Measurements from ENCODE around the gene ST14.
"Not testable (repeated sequence)": the region's sequence is repeated elsewhere in the genome, so short reads cannot be mapped to it uniquely, and the experiment has no call there.

The ST14 gene

DNA sequence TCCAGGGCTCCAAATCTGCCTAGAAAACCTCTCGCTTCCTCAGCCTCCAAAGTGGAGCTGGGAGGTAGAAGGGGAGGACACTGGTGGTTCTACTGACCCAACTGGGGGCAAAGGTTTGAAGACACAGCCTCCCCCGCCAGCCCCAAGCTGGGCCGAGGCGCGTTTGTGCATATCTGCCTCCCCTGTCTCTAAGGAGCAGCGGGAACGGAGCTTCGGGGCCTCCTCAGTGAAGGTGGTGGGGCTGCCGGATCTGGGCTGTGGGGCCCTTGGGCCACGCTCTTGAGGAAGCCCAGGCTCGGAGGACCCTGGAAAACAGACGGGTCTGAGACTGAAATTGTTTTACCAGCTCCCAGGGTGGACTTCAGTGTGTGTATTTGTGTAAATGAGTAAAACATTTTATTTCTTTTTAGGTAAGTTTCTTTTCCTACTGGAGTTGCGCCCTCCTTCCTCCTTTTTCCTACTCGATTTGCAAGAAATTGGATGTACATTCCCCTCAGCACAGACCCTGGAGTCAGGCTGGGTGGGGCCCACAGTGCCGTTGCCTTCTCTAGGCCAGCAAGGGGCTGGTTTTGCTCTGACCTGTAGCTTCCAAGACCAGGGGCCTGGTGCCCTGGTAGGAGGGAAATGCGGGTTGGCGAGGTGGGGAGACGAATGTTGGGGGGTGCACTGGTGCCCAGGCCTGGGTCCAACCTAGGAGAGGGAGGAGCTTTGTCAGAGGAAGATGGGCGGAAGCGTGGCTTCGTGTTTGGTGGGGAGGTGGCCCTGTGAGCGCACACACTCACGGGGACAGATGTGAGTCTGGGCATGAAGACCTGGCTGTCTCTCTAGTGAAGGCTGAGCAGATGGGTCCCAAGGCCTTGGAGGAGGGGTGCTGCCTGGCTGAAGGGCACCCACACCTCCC is 50.6 kb downstream of the ST14 start:
- no peak for DNase-seq

DNA sequence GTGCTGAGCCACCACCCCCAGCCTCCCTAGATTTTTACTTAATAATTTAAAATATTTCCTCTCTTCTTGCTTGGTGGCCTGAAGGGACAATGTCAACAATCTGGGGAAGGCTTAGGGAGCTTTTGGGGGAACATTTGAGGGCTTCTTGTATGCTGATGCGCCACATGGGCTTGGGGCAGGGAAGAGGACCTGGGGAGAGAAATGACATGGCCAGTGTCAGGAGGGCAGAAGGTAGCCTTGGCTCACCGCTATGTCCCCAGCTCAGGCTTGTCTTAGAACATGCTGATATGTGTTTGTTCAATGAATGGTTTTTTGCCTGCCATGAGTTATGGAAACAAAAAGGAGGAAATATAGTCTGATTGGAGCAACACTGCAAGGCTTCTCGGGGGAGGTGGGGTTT is 51.6 kb downstream of the ST14 start:
- no peak for DNase-seq

DNA sequence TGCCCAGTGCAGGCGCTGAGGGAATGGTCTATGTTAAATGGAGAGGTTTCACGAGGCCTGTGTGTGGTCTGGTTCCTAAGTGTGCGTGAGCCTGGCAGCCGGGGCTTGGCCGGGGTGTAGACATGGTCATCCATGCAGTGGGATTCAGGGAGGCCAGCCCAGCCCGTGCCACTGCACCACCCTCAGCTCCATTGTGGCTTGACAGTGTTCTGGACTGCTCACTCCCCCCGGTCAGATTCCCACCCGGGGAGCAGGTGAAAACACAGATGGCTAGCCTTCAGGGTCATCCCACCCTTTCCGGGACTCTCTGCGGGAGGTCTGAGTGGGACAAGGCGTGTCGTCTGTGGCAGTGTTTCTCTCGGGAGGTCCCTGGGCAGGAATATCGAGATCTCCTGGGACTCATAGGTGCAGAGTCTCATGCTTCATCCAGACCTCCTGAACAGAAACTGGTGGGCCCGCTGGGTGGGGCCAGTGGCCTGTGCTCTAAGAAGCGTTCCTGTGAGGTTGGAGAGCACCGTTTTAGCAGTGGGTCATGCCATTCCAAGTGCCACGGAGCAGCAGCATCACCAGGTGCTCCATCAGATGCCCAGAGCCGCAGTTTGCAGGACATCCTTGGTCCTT is 52.3 kb downstream of the ST14 start:
- DNase-seq = no peak

DNA sequence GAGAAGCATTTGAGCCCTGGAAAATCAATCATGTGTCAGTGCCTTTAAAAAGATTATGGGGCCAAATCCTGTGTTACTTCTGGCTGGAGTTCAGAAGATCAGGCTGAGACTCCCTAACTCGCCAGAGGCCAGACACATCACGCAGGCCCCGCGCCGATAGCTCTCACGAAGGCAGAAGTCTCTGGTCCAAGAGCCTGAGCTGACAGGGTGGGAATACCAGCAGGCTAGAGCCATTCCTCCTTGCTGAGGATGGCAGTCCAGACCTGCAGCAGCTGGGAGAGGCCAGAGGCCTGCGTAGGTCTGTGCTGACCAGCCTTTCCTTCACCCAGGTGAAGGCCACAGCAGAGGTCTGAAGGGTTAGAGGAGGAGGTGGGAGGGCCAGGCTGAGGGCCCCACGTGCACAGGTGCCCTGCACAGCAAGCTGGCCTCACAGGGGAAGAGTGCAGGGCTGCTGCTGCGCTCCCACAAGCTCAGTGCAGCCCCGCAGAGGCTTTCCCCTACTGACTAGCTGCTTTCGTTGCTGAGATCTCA is 52.9 kb downstream of the ST14 start:
- DNase-seq = no peak

DNA sequence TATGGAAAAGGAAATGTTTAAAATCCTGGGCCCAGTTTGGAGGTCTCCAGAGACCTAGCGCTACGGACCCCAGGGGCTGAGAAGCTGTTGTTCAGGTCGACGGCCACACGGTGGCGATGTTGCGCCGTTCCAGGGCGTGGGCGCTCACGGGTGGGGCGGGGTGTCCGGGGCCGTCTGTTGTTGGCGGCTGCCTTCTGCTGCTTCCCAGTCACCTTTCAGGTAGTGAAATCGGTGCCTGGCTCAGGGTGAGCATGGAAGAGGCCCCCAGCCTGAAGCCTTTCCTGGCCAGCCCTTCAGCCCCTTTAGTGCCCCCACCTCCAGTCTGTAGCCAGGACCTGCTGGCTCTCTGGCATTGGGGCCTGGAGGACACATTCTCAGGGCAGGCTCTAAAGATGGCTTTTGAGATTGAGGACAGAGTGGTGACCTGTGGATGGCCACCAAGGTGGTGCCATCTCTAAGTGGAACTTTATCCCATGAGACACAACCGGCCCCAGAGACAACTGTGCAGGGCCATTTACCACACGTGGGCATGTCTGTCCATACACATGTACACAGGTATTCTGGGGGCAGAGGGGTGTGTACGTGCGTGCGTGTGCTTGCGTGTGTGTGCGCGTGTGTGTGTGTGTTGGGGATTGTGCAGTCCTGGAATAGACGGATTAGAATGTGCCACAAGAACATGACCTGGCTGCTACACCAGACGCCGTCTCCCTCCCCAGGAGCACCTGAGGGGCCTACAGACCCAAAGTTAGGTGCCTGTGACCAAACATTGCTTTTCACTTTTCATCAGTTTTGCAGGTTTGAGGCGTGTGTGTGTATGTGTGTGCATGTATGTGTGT is 53.8 kb downstream of the ST14 start:
- DNase-seq = peak in 1 of 2 experiments; percentile 18

DNA sequence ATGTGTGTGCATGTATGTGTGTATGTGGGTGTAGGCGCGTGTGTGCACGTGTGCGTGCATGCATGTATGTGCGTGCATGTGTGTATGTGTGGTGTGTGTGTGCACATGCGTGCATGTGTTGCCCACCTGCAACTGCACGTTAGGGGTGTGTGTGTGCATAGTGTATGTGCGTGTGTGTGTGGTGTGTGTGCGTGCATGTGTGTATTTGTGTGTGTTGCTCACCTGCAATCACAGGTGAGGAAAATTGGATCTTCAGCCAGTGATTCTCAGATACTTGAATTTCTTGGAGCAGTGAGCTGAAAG is 54.3 kb downstream of the ST14 start:
- DNase-seq = no peak

DNA sequence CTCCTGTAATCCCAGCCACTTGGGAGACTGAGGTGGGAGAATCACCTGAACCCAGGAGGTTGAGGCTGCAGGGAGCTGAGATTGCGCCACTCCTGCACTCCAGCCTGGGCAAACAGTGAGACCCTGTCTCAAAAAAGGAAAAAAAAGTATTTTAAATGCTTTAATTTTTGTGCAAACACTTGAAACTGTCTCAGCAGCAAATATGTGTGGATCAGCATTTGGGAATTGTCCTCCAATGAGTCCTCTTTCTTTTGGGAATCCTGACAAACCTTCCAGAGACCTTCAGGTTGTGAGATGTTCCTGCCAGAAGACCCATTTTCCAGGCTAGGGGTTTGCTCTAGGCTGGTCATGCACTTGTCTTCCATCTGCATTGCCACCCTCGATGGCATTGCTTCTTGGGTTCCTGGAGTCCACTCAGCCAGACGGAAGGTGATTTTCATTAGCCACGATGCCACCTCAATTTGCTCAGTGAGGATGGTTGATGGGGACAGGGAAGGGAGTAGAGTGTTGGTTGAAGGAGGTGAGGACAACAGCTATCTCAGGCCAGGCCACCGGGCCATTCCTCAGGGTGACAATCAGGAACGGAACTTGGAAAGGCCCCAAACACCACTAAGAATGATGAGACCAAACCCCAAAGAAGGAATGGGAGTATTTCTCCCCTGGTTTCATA is 55.4 kb downstream of the ST14 start:
- no peak for DNase-seq

DNA sequence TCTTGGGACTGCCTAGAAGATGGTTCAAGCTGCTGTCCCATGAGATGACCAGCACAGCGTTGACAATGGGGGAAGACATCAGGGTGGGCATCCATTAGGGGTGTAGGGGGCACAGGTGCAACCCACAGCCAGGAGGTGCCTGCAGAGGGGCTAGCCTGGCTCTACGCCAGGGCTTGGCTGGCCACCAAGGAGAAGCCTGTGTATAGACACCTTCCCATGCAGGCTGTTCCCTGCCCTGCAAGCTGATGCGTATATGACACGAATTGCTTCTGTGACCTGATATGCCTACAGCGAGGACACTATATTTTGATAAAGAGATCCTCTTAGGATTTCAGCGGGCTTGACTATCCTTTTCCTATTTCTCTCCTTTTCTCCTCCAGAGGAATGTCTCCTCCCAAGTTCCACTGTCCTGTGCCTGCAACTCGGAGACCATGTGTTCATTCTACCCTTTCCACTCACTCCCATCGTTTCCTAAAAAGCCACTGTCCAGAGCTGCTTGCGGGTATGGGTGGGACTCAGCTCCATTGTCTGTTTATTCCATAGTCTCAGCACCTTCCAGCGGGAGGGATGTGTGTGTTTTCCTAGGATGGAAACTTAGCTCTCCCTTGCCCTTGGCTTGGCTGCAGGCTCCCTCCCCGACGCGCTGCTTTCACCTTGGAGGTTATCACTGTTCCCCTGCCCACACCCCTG is 56.1 kb downstream of the ST14 start:
- no peak for DNase-seq

DNA sequence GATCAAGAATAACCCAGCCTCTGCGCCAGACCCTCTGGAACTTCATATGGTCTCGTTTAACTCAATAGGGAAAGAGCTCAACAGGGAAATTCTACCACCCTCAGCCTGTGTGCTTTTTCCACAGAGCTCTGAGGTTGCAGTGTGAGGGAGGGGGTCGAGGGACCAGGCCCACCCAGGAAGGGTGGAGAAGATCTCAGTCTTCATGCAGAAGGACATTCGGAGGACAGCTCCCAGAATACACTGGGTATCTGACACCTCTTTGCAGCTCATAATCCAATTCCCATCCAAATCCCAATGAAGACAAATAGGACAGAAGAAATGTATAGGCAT is 56.6 kb downstream of the ST14 start:
- no peak for DNase-seq

DNA sequence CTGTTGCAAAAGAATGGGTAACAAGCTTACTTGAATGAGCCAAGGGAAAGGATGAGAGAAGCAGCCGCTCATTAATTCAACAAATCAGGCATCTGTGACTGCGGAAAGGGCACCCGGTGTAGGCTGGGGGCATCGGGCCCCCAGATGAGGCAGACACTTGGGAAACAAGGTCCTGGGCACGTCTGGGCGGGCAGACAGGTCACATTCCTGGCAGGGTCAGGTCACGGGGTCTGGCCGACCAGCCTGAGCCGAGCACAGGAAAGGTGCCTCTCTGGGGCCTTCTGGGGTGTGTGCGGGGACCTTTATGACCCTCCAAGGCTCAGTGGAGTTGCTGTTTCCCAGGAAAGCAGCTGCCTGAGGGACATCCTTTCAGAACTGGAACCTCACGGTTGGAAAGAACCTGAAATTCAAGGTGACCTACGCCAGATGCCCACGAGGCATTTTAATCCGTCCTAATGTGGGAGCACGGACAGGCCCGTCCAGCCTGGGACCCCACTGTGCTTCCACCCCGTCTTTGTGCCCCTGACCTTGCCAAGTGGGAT is 57.1 kb downstream of the ST14 start:
- no peak for DNase-seq

DNA sequence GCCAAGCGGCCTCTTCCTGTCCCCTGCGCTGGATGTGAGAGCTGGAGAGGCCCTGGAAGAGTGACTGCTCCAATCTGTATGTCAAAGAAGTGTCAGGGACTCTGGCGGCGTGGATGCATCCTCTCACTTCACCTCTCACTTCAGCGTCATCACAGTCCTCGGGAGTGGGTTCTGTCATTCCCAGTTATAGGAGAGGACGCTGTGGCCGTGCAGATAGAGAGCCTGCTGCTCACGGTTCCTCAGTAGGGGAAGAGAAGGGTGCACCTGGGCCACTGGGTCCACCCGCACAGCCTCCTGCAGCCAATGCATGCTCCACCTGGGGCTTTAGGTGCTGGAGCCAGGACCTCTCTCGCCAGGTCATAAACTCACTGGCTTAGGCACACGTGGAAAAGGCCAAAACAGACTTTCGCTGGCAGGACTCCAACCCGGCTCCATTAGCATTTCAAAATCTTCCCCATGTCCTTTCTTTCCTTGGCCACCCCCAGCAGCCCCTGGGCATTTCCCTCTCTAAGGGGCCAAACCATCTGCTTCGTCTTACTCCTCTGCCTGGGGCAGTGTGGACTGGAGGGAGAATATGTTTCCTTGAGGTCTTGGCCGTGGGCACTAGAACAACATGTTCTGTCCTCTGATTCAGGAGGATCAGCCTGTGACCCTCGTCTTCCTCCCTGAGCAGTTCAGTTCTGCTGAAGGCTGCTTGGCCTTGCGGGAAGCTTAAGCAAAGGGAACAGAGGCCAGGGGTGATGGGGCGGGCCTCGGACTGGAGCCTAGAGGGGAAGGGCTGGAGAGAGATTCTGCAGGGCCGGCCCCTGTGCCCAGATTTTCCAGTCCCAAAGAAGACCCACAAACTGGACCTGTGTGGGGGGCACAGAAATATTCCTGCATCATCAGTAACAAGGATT is 57.8 kb downstream of the ST14 start:
- no peak for DNase-seq

DNA sequence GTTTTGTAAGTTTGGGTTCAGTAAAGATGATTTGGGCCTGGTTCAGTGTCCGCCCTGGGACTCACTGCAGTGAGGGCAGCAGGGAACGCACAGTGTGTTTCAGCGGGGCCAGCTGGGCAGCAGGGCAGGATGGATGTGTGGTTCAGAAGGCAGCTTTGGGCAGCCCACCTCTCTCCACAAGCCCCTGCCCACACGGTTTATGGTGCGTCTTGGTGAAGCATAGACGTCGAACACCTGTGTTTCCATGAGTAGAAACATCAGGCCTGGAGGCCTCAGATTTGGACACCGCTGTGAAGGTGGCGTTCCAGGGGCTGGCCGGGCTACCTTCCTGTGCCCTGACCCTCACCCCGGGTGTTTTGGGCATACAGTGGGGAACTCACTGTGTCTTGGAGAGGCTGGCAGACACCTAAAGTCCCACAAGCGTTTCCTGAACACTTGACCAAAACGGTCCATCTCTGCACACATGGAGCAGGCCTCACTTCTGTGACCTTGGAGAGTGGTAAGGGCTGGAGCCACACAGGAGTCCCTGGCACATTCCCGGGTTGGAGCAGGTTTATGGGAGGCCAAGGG is 59.0 kb downstream of the ST14 start:
- DNase-seq = no peak

DNA sequence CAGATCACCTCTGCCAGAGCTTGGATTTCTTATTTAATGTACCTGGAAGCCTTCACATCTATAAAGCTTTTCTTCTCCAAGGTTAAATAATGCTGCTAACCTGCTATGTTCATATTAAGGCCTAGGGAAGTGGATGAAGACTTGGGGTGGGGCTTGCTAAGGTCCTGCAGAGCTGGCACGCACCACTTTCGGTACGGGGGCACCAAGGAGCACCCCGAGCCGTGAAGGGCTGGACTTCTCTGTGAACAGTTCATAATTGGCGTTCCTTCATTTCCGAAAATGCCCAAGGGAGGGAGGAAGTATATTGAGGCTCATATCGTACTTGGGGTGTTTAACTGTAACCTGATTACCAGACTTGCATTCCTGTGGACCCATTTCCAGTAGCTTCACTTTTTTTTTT is 59.6 kb downstream of the ST14 start:
- DNase-seq = no peak

DNA sequence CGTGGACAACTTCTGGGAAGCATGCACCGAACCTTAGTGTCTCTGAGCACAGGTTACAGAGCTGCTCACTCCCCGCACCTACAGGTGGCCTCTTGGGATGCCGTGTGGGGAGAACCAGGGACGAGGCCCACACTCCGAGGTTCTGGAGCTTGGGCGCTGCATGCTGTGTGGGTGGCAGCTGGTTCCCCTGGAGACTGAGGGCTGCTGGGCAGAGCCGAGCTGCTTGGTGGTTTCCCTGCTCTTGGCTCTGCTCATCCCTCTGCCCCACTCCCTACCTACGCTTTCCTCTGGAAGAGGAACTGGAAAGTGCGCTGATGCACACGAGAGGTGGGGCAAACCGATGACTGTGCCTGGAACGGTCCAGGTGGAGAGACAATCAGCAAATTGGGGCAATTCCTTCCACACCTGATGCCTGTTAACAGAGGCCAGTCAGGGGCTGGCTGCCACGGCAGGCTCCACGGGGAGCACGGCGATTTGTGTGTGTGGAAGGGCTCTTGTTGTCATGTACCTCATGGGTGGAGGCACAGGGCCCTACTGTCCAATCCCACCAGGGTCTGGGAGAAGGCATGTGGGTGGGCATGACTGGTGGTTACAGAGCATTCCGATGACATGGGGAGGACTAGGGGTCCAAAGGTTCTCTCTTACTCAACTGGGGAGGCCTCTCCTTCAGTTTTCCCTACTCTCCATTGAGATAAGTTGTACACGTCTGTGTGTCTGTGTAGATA is 60.9 kb downstream of the ST14 start:
- DNase-seq = no peak

DNA sequence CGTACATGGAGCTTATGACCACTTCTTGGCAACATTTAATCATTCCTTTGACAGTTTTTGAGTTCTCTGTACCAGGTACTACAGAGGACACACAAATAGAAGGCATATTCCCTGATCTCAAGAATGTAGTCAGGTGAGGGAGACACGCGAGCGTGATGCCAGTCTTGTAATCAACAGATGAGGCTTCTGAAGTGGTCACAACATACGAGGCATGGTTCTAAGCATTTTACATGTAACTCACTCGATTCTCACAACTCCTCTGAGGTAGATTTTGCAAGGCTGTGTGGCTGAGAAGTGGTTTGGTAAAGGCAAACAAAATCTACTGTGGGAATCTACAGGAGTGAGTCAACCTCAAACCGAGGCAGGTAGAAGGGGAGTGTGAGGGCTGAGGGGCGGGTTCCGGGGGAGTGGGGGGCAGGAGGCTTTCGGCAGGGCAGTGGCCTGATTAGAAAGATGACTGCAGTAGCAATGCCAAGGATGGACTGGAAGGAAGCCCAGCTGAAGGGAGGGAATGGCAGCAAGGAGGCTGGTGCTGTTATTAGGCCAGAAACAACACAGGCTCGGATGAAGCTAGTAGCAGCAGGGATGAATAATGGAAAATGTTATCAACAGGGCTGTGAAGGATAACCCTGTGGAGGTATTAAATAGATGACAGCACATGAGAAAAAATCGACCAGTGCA is 63.8 kb downstream of the ST14 start:
- DNase-seq = no peak

DNA sequence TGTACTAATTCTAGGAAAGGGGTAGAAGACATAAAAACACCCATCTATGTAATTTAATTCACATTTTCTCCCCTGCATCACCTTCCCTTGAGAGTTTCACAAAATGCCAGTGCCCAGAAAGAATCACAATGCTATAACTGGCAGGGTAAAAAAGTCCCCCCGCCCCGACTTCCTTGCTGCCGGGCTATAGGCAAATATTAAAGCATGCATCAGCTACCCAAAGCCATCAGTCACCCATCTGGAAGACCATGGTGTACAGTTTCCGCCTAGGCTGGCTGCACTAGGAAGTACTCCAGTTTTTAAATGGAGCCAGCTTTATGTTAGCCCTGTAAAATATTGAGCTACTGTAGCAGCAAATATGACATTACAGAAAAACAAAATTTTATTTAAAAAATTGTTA is 67.8 kb downstream of the ST14 start:
- no peak for DNase-seq

DNA sequence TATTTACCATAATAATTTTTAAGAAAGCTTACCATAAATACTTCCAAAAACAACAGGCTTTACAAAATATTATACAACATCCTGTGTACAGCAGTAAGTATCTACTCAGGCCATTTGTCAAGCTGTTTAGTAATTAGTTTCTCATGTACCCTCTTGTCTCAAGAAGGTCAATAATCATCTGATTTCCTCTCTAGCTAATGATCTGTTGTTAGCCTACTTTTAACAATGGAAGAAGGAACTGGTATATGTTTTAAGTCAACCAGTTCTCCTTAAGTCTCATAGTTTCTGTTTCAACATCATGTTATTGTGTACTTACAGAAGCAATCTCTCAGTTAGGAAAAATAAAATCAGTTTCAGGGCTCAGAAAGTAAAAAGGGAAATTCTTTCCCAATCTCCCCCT is 73.9 kb downstream of the ST14 start:
- not testable (repeated sequence) for DNase-seq

DNA sequence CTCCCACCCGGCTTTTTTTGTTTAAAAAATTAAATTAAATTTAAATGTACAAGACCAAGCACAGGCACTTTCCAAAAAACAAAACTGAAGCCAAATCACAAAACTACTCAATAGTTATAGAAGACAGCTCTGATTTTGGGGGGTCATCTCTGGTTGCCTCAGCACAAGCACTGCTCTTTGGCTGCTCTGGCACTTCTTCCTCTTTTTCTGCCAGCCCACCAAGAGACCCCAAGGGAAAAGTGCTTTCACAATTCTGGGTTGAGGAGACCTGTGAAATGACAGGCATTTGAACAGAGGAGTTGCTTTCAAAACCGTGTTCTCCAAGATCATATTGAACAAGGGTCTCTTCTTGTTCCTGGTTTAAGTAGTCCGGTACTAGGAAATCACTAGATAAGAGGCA is 74.3 kb downstream of the ST14 start:
- not testable (repeated sequence) for DNase-seq

DNA sequence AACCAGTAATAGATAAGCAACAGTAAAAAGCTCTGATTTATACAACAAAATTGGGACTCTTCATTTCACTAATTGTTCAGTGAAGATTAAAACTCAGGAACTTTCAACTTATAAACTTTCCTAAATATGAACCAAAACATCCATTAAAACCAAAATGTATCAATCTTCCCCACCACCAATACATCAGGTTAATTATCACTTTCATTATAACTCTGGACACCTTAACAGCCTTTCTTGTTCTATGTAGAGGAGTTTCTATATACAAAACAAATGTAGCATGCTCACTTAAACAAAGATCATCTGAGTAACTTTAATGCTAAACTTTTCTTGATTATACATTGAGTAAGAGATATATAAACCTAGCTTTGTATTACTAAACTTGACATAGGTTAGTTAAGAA is 74.7 kb downstream of the ST14 start:
- DNase-seq = no peak

All from SW 1271 (cell line).